ENCODE results near the gene STX3. TPM values are rescaled to one million over a fixed set of nuclear protein-coding genes. Genes with fewer than 3 reads are reported as not detected.

Gene STX3
- total RNA-seq, 4 donors from 2014 or later: 16.6 to 27.1 (median 24.6) TPM

DNA sequence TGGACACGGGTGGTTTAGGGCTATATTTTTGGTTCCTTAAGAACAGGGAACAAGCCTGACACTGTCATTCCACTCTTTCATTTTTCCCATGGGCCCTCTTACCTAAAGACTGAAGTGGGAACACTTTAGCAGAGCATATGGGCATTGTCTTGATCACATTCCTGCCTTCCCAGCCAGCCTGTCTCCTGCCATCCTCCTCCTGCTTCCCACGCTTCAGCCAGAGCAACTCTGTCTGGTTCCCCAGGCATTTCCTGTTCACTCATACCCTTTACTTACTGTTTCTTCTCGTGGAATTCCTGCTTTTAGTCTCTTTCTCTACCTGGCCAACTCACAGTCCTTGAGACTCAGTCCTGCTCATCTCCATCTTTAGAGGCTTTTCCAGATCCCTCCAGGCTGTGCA lies 32.6 kb downstream of the STX3 start:
- 52% methylated on average over 3 of the region's 3 CpGs for WGBS, 2 donors (ENCODE audit: low coverage in 1 of 2)
- Histone ChIP-seq H3K27me3 (no peaks in the 10 kb centered on the region), H3K4me3 (no peak overlapping the region), H3K4me1 (peaks cover 0 to 7% (median 0%) of the 10 kb centered on the region in 3 donors), H3K36me3 (peaks cover 0 to 59% of the 10 kb centered on the region in 2 donors), H3K9me3 (no peaks in the 10 kb centered on the region), H3K27ac (no peak overlapping the region)
- ATAC-seq: no peak
- TF ChIP-seq POLR2AphosphoS5 (IDR thresholded peaks at IDR 0.05): no peak
- TF ChIP-seq POLR2A (IDR thresholded peaks at IDR 0.05): no peak
- no peak for TF ChIP-seq EP300 (IDR thresholded peaks at IDR 0.05)

DNA sequence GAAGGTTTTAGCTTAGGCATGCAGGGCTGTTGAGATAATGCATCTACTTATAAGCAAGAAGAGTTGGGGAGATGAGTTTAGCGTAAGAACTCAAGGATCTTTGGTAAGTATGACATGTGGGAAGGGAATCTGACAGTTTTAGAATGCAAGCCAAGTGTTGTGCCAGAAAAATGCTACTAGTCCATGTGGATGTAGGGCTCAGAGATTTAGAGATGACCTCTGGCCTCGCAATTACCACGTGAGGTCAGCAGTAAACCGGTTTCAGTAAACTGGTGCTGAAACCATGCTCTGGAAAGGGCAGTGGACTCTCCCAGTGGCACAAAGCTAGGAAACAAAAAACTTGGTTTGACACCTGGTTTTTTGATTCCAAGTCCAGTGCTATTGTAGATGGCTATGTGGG lies 36.5 kb downstream of the STX3 start:
- H3K36me3 ChIP-seq: peaks cover 0 to 97% of the 10 kb centered on the region in 2 donors

DNA sequence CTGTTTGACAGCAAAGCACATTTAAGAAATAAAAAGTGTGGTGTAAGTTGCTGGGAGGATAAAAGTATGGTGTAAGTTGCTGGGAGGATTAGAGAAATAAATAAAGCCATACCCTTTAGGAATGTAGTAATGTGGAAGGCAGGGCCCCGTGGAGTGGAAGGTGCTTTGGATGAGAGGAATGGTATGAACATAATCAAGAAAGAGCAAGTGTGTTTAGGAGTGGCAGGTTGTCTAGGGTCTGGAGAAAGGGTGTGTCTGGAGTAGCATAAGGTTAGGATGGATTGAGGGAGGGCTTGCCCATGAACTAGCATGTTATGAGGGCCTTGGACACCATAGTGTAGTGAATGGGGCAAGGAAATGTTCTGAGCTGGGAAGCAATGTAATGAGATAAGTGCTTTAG lies 37.3 kb downstream of the STX3 start:
- Histone ChIP-seq H3K4me1 (no peaks in the 10 kb centered on the region), H3K36me3 (peaks cover 0 to 100% of the 10 kb centered on the region in 2 donors), H3K27me3 (no peaks in the 10 kb centered on the region), H3K27ac (no peak overlapping the region), H3K9me3 (no peaks in the 10 kb centered on the region), H3K4me3 (no peak overlapping the region)
- ATAC-seq: no peak
- TF ChIP-seq EP300 (IDR thresholded peaks at IDR 0.05): no peak
- TF ChIP-seq POLR2A (IDR thresholded peaks at IDR 0.05): no peak
- no peak for TF ChIP-seq POLR2AphosphoS5 (IDR thresholded peaks at IDR 0.05)
- TF ChIP-seq, protein P1, sequence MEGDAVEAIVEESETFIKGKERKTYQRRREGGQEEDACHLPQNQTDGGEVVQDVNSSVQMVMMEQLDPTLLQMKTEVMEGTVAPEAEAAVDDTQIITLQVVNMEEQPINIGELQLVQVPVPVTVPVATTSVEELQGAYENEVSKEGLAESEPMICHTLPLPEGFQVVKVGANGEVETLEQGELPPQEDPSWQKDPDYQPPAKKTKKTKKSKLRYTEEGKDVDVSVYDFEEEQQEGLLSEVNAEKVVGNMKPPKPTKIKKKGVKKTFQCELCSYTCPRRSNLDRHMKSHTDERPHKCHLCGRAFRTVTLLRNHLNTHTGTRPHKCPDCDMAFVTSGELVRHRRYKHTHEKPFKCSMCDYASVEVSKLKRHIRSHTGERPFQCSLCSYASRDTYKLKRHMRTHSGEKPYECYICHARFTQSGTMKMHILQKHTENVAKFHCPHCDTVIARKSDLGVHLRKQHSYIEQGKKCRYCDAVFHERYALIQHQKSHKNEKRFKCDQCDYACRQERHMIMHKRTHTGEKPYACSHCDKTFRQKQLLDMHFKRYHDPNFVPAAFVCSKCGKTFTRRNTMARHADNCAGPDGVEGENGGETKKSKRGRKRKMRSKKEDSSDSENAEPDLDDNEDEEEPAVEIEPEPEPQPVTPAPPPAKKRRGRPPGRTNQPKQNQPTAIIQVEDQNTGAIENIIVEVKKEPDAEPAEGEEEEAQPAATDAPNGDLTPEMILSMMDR (IDR thresholded peaks at IDR 0.05): no peak
- WGBS, 2 donors (ENCODE audit: low coverage in 1 of 2): 64 to 80% methylated on average over 1 of the region's 1 CpG

More for the DNA sequence above, 36.5 kb downstream of the STX3 start:
- peaks cover 0 to 7% (median 0%) of the 10 kb centered on the region in 3 donors for H3K4me1 ChIP-seq
- H3K27ac ChIP-seq: no peak overlapping the region
- 64 to 86% methylated on average over 2 to 4 of the region's 4 CpGs for WGBS, 2 donors (ENCODE audit: low coverage in 1 of 2)
- H3K4me3 ChIP-seq: no peak overlapping the region
- no peak for TF ChIP-seq EP300 (IDR thresholded peaks at IDR 0.05)
- TF ChIP-seq, protein P1 (IDR thresholded peaks at IDR 0.05): no peak
- no peak for TF ChIP-seq POLR2A (IDR thresholded peaks at IDR 0.05)
- no peak for TF ChIP-seq POLR2AphosphoS5 (IDR thresholded peaks at IDR 0.05)
- no peaks in the 10 kb centered on the region for H3K27me3 ChIP-seq
- no peaks in the 10 kb centered on the region for H3K9me3 ChIP-seq
- ATAC-seq: no peak

DNA sequence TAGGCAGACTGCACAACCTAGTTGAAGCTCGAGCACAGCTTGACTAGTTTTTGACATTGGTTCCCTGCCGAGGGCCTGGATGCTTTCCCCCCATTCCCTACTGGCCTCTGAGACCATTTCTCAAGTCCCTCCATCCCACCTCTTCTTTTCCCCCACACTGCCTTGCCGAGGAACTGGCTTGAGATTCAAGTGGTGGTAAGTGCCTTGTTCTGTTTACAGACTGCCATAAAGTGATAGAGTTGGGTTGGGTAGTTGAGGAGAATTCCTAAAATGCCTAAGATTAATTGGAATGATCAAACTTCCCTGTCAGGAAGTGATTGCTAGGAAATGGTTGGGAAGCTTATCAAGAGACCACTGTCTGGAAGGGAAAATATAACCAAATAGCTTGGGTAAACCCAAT lies 39.2 kb downstream of the STX3 start:
- ATAC-seq: no peak
- TF ChIP-seq POLR2AphosphoS5 (IDR thresholded peaks at IDR 0.05): no peak
- TF ChIP-seq, protein P1 (IDR thresholded peaks at IDR 0.05): no peak
- no peak for TF ChIP-seq POLR2A (IDR thresholded peaks at IDR 0.05)
- no peak for TF ChIP-seq EP300 (IDR thresholded peaks at IDR 0.05)
- no peak overlapping the region for H3K4me3 ChIP-seq
- peaks cover 0 to 97% of the 10 kb centered on the region in 2 donors for H3K36me3 ChIP-seq
- H3K27me3 ChIP-seq: no peaks in the 10 kb centered on the region
- H3K27ac ChIP-seq: no peak overlapping the region
- no peaks in the 10 kb centered on the region for H3K9me3 ChIP-seq
- 60 to 80% methylated on average over 1 of the region's 3 CpGs for WGBS, 2 donors (ENCODE audit: low coverage in 1 of 2)
- no peaks in the 10 kb centered on the region for H3K4me1 ChIP-seq

DNA sequence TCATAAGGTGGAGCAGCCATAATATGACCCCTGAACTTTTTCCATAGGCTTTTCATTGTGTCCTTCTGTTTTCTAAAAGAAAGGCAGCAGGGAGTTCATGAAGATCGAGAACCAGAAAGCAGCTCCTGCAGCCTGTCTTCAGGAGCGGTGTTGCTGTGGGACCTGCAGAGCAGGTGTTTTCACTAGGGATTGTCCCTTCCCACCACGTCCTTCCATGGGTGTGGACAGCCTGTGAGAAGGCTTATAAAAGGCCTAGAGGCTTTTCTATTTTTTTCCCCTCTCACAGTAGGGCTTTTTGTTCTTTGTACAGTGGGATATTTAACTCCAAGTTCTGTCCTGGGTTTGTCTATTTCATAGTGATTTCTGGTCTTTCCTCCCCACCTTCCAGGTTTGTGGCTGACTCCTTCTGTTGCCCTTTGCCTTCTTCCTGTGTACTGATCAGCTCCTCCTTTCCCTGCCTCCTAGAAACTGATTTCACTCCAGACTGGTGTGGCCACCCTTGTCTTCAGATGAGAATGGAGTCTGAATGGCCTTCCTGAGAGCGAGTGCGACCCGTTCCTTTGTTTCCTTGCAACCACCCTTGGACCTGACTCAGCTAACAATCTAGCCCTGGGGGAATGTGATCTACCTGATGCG lies 45.3 kb downstream of the STX3 start:
- no peaks in the 10 kb centered on the region for H3K9me3 ChIP-seq
- H3K27ac ChIP-seq: no peak overlapping the region
- no peak for ATAC-seq
- H3K27me3 ChIP-seq: no peaks in the 10 kb centered on the region
- peaks cover 0 to 6% (median 0%) of the 10 kb centered on the region in 3 donors for H3K4me1 ChIP-seq
- H3K36me3 ChIP-seq: peaks cover 0 to 75% of the 10 kb centered on the region in 2 donors
- TF ChIP-seq POLR2A (IDR thresholded peaks at IDR 0.05): no peak
- TF ChIP-seq, protein P1 (IDR thresholded peaks at IDR 0.05): no peak
- no peak for TF ChIP-seq EP300 (IDR thresholded peaks at IDR 0.05)
- TF ChIP-seq POLR2AphosphoS5 (IDR thresholded peaks at IDR 0.05): no peak
- H3K4me3 ChIP-seq: no peak overlapping the region
- WGBS, 2 donors (ENCODE audit: low coverage in 1 of 2): 73 to 81% methylated on average over 6 to 7 of the region's 7 CpGs

Measured in gastroesophageal sphincter (tissue), 4 donors.